WTC11 (cell line): ENCODE results near the gene PPP5C. TPM values are rescaled to one million over a fixed set of nuclear protein-coding genes. Genes with fewer than 3 reads are reported as not detected.

Experiments
- ATF1 ChIP-seq: sonication (generic); formaldehyde crosslinking; IDR thresholded peaks from 2 replicates; pipeline ENCODE4 v1.8.1; 2023; ENCODE audit warnings: mild to moderate bottlenecking, moderate library complexity, missing genetic modification reagents
- CDX4 ChIP-seq: fragments of 250-450 bp; sonication (Bioruptor Pico); IDR thresholded peaks from 2 replicates; pipeline ENCODE4 v1.9.0; 2021; ENCODE audit warnings: moderate library complexity, mild to moderate bottlenecking, inconsistent platforms, borderline replicate concordance
- ELF4 ChIP-seq: sonication (generic); formaldehyde crosslinking; IDR thresholded peaks from 2 replicates; pipeline ENCODE4 v1.8.1; 2022; ENCODE audit warnings: low read depth, mild to moderate bottlenecking, moderate library complexity, missing genetic modification reagents
- FOXJ3 ChIP-seq: sonication (generic); formaldehyde crosslinking; IDR thresholded peaks from 2 replicates; pipeline ENCODE4 v1.9.0; 2021; ENCODE audit warnings: missing genetic modification reagents, mild to moderate bottlenecking, borderline replicate concordance
- FOXK1 ChIP-seq: sonication (generic); formaldehyde crosslinking; IDR thresholded peaks from 2 replicates; pipeline ENCODE4 v1.8.0; 2022; ENCODE audit warnings: mild to moderate bottlenecking, moderate library complexity, missing genetic modification reagents
- FOXP1 ChIP-seq: sonication (generic); formaldehyde crosslinking; IDR thresholded peaks from 2 replicates; pipeline ENCODE4 v1.8.0; 2022; ENCODE audit warnings: missing genetic modification reagents, mild to moderate bottlenecking, moderate library complexity, borderline replicate concordance
- GRHL2 ChIP-seq: fragments of 250-450 bp; sonication (Bioruptor Pico); IDR thresholded peaks from 2 replicates; pipeline ENCODE4 v1.8.0; 2022; ENCODE audit warnings: mild to moderate bottlenecking, moderate library complexity; ENCODE audit not compliant: insufficient replicate concordance, severe bottlenecking
- HMGA2 ChIP-seq: fragments of 250-450 bp; sonication (Bioruptor Pico); IDR thresholded peaks from 2 replicates; pipeline ENCODE4 v1.4.0; 2021; ENCODE audit warnings: mild to moderate bottlenecking, moderate library complexity
- MXD4 ChIP-seq: fragments of 250-450 bp; sonication (Bioruptor Pico); IDR thresholded peaks from 2 replicates; pipeline ENCODE4 v1.8.0; 2021; ENCODE audit warnings: mild to moderate bottlenecking, moderate library complexity, borderline replicate concordance
- NR2C2 ChIP-seq: sonication (generic); formaldehyde crosslinking; IDR thresholded peaks from 2 replicates; pipeline ENCODE4 v1.8.0; 2022; ENCODE audit warnings: mild to moderate bottlenecking, missing genetic modification reagents
- TEAD1 ChIP-seq: sonication (generic); formaldehyde crosslinking; IDR thresholded peaks from 2 replicates; pipeline ENCODE4 v1.8.0; 2022; ENCODE audit warnings: mild to moderate bottlenecking, missing genetic modification reagents
- USF1 ChIP-seq: sonication (generic); formaldehyde crosslinking; IDR thresholded peaks from 2 replicates; pipeline ENCODE4 v1.8.0; 2022; ENCODE audit warnings: mild to moderate bottlenecking, missing genetic modification reagents
- ZBTB43 ChIP-seq: sonication (generic); formaldehyde crosslinking; IDR thresholded peaks from 2 replicates; pipeline ENCODE4 v1.8.1; 2023; ENCODE audit warnings: mild to moderate bottlenecking, missing genetic modification reagents
- ZNF281 ChIP-seq: sonication (generic); formaldehyde crosslinking; IDR thresholded peaks from 2 replicates; pipeline ENCODE4 v1.8.0; 2023; ENCODE audit warnings: mild to moderate bottlenecking, missing genetic modification reagents
- ZNF317 ChIP-seq: sonication (generic); formaldehyde crosslinking; IDR thresholded peaks from 2 replicates; pipeline ENCODE4 v1.8.1; 2023; ENCODE audit warnings: low read depth, mild to moderate bottlenecking, moderate library complexity, missing genetic modification reagents, borderline replicate concordance
- ZNF416 ChIP-seq: fragments of 250-450 bp; sonication (Bioruptor Pico); IDR thresholded peaks from 2 replicates; pipeline ENCODE4 v1.9.0; 2021; ENCODE audit warnings: mild to moderate bottlenecking, inconsistent platforms
- ZNF423 ChIP-seq: fragments of 250-450 bp; sonication (Bioruptor Pico); IDR thresholded peaks from 2 replicates; pipeline ENCODE4 v2.1.2; 2022; ENCODE audit warnings: mild to moderate bottlenecking, moderate library complexity
- ZNF425 ChIP-seq: fragments of 250-450 bp; sonication (Bioruptor Pico); conservative IDR thresholded peaks from 2 replicates; pipeline ENCODE4 v1.9.0; 2021; ENCODE audit warnings: mild to moderate bottlenecking
- total RNA-seq: library from RNA; stranded (reverse); gene quantifications from 3 replicates; pipeline ENCODE4 v1.2.3, GENCODE V29; 2021
- TF ChIP-seq, protein P1 (sequence below): fragments of 250-450 bp; sonication (Bioruptor Pico); IDR thresholded peaks from 2 replicates; pipeline ENCODE4 v2.1.2; 2022; ENCODE audit warnings: mild to moderate bottlenecking, moderate library complexity
- TF ChIP-seq, protein P2 (sequence below): sonication (generic); formaldehyde crosslinking; IDR thresholded peaks from 2 replicates; pipeline ENCODE4 v1.8.1; 2023; ENCODE audit warnings: mild to moderate bottlenecking, moderate library complexity, missing genetic modification reagents
- TF ChIP-seq, protein P3 (sequence below): sonication (generic); formaldehyde crosslinking; IDR thresholded peaks from 2 replicates; pipeline ENCODE4 v1.8.0; 2022; ENCODE audit warnings: mild to moderate bottlenecking, missing genetic modification reagents

The PPP5C gene
- total RNA-seq, 1 experiment from 2014 or later, result 107 TPM

DNA sequence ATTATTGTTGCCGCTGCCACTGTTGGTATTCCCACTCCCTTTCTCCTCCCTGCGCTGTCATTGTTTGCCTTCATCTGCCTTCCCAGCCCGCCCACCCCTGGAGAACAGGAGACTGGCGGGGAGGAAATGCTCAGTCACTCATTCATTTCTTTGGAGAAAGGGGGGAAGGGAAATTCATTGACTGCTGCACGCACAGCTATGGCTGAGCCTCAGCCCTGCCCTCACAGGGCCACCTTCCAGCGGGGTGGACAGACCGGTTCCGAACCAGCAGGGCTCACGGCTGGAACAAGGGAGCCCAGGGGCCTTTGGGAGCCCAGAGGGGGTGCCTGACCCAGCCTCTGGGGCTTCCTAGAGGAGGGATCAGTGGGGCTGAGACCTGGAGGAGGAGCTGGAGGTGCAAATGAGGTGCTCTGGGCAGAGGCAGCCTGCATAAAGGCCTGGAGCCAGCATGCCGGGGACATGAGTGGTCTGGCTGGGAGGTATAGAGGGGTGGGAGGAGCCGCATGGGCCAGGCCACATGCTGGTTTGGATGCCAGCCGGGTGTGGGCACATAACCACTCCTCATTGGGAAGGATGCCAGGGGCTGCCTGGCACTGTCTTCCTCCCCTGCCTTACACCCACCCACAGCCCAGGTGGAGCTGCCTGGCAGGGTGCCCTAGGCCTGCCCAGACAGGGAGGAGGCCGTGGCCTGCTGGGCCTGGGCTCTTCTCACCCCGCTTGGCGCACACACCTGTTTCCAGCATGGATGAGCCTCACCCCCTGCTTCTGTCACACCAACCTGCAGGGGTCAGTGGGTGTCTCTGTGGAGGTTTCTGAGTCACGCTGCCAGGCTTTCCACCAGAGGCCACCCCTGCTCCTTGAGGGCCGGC is 26.8 kb downstream of the PPP5C start (continued):
- TF ChIP-seq FOXP1 (CRISPR knock-in tag) (no peak), HMGA2 (CRISPR knock-in tag) (no peak), FOXJ3 (no peak), ZNF425 (CRISPR knock-in tag) (no peak), USF1 (CRISPR knock-in tag) (no peak), MXD4 (no peak), ZNF281 (CRISPR knock-in tag) (peak; percentile 86), GRHL2 (no peak), CDX4 (CRISPR knock-in tag) (no peak), TEAD1 (peak; percentile 21; the same call in 1 of the 2 replicates), ZBTB43 (CRISPR knock-in tag) (no peak), ZNF416 (CRISPR knock-in tag) (no peak), ZNF317 (CRISPR knock-in tag) (no peak), ZNF423 (CRISPR knock-in tag) (peak; percentile 97), NR2C2 (CRISPR knock-in tag) (no peak), ATF1 (CRISPR knock-in tag) (no peak), FOXK1 (CRISPR knock-in tag) (no peak), ELF4 (CRISPR knock-in tag) (no peak)
- TF ChIP-seq, protein P1, sequence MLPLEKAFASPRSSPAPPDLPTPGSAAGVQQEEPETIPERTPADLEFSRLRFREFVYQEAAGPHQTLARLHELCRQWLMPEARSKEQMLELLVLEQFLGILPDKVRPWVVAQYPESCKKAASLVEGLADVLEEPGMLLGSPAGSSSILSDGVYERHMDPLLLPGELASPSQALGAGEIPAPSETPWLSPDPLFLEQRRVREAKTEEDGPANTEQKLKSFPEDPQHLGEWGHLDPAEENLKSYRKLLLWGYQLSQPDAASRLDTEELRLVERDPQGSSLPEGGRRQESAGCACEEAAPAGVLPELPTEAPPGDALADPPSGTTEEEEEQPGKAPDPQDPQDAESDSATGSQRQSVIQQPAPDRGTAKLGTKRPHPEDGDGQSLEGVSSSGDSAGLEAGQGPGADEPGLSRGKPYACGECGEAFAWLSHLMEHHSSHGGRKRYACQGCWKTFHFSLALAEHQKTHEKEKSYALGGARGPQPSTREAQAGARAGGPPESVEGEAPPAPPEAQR (CRISPR knock-in tag), result no peak
- TF ChIP-seq, protein P2, sequence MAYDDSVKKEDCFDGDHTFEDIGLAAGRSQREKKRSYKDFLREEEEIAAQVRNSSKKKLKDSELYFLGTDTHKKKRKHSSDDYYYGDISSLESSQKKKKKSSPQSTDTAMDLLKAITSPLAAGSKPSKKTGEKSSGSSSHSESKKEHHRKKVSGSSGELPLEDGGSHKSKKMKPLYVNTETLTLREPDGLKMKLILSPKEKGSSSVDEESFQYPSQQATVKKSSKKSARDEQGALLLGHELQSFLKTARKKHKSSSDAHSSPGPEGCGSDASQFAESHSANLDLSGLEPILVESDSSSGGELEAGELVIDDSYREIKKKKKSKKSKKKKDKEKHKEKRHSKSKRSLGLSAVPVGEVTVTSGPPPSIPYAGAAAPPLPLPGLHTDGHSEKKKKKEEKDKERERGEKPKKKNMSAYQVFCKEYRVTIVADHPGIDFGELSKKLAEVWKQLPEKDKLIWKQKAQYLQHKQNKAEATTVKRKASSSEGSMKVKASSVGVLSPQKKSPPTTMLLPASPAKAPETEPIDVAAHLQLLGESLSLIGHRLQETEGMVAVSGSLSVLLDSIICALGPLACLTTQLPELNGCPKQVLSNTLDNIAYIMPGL (CRISPR knock-in tag), result no peak
- TF ChIP-seq, protein P3, sequence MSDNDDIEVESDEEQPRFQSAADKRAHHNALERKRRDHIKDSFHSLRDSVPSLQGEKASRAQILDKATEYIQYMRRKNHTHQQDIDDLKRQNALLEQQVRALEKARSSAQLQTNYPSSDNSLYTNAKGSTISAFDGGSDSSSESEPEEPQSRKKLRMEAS (CRISPR knock-in tag), result 0 out of 2 replicates have a peak, but pooled peaks have one; percentile 33
- TF ChIP-seq, all 79 proteins: peak for 5
